Activated T-helper 1 cell treated with anti-CD3 and anti-CD28 coated beads, Interleukin-2, amount 50 U/mL, for 16 hours (primary cell): ENCODE measurements around the gene RTN1.

Experiments used
- DNase-seq, 2 donors: peaks; one replicate each; pipeline ENCODE4 v3.0.0-alpha.2; 2020; ENCODE audit warnings: low read depth in 1 of 2, low spot score in 1 of 2

Gene RTN1, protein sequence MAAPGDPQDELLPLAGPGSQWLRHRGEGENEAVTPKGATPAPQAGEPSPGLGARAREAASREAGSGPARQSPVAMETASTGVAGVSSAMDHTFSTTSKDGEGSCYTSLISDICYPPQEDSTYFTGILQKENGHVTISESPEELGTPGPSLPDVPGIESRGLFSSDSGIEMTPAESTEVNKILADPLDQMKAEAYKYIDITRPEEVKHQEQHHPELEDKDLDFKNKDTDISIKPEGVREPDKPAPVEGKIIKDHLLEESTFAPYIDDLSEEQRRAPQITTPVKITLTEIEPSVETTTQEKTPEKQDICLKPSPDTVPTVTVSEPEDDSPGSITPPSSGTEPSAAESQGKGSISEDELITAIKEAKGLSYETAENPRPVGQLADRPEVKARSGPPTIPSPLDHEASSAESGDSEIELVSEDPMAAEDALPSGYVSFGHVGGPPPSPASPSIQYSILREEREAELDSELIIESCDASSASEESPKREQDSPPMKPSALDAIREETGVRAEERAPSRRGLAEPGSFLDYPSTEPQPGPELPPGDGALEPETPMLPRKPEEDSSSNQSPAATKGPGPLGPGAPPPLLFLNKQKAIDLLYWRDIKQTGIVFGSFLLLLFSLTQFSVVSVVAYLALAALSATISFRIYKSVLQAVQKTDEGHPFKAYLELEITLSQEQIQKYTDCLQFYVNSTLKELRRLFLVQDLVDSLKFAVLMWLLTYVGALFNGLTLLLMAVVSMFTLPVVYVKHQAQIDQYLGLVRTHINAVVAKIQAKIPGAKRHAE

GRCh38 chr14:59870277-59871165 is at the start of gene RTN1:
Gene RTN1, minus strand, starts transcription at chr14:59870776. Its CDS starts 146 bp downstream, at chr14:59870630.
- no peak for DNase-seq

DNA sequence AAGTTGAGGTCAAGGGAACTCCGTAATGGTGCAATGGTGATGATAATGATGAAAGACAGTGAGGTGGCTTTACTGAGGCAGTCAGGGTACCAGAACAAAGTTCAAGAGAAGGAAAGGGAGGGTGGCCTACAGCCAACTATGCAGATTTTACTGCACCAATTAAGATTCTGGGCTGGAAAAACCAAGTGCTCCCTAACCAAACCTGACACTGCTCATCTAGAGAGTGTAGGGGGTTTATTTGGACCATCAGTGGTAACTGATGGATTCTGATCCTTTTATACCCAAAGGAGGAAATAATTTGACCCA is 49.8 kb upstream of the RTN1 start:
- DNase-seq = no peak

GRCh38 chr14:59919570-59920377 is 49.2 kb upstream of the RTN1 start, which contains the start of gene LRRC9:
Gene LRRC9, plus strand, starts transcription at chr14:59920144.
- no peak for DNase-seq

DNA sequence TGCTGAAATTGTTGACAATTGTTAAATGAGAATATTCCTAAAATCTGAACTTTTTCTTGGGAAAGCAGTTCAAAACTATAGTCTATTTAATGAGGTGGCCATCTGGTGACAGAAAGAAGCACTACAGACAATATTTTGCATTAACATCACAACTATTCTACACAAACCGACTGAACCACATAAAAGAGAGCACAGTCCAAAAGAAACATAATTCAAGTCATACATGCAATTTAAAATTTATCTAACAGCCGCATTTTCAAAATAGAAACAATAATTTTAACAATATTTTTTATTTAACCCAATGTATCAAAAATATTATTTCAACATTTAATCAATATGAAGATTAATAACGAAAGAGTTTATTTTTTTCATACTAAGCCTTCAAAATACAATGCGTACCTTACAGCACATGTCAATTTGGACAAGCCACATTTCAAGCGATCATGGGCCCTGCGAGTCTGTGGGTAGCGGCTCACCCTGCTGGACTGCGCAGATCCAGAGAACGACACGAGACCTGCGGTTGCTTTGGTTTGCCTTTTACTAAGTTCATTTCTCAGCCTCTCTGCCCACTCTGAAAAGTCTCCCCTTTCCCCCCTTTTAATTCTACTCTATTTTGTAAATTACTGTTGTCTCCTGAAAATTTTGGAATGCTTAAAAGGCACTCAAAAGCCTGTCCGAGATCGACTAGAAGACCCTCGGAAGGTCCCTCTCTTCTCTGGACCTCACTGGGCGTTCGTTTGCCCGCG is 48.4 kb upstream of the RTN1 start:
- DNase-seq = no peak

DNA sequence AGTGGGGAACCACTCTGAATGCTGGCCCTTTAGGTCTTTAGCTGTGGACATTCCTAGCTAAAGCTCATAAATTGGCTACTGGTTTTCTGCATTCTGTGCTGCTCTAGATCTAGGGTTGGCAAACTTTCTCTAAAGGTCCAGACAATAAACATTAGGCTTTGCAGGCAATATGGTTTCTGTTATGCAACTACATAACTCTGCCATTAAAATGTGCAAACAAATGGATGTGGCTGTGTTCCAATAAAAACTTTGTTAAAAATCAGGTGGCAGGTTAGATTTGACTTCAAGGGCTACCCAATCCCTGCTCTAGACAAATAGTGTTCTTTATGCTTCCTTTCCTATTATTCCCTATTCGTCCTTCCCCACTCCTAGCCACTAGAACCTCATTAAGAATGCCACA is 42.6 kb upstream of the RTN1 start:
- no peak for DNase-seq

DNA sequence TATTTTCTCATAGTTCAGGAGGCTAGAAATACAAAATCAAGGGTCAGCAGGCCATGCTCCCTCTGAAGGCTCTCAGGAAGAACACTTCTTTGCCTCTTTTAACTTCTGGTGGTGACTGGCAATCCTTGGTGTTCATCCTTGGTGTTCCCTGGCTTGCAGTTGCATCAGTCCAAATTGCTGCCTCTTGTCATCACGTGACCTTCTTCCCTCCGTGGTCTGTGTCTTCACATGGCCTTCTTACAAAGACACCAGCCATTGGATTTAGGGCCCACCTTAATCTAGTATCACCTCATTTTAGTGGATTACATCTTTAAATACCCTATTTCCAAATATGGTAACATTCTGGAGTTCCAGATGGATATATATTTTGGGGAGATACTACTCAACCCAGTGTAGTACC is 41.9 kb upstream of the RTN1 start:
- DNase-seq = no peak

DNA sequence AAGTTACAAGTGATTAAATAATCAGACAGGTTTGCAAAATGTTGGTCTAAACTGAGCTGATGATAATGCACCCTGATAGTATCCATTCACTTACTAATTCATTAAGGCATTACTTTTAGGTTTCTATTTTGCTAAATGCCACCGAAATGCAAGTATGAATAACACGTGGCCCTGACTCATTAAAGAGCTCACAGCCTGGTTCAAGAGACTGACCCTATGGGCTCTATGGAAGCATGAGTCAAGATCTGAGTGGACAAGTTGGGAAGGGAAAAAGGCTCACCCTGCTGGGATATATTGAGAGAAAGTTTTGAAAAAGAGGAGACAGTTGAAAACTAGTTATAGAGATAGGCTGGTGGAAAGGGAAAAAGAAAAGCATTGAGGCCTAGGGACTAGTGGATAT is 34.6 kb upstream of the RTN1 start:
- DNase-seq = no peak

DNA sequence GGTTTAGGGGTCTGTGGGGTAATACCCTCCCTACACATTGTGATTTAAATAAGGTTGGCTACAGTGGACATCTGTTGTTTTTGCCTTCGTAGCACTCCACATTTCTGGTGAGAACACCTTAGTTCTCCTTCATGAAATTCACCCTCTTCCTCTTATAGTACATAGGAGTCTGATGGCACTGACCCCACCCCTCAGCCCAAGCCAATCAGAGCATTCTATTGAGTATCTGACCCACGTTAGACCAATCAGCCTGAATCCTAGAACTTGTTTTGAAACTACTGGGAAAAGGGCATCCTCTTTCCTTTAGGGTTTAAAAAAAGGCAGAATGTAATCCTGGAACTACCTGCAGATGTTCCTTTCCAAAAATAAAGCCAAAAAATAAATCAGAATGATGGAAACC is 33.6 kb upstream of the RTN1 start:
- no peak for DNase-seq

DNA sequence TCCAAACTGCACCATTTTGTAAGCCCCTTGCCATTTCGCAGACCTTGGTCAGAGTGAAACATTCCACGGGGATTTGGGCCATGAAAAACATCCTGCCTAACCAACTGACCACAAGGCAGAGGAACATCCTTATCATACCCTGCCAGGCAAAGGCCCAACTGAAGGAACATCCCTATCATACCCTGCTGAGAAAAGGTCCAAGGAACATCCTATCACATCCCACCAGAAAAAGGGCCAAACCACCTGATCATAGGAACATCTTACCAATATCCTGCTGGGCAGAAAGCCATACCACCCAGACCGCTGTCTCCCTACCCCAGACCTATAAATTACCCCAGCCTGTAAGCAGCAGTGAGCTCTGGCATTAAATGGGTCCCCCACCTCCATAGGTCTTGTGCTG is 30.0 kb upstream of the RTN1 start:
- DNase-seq = no peak

DNA sequence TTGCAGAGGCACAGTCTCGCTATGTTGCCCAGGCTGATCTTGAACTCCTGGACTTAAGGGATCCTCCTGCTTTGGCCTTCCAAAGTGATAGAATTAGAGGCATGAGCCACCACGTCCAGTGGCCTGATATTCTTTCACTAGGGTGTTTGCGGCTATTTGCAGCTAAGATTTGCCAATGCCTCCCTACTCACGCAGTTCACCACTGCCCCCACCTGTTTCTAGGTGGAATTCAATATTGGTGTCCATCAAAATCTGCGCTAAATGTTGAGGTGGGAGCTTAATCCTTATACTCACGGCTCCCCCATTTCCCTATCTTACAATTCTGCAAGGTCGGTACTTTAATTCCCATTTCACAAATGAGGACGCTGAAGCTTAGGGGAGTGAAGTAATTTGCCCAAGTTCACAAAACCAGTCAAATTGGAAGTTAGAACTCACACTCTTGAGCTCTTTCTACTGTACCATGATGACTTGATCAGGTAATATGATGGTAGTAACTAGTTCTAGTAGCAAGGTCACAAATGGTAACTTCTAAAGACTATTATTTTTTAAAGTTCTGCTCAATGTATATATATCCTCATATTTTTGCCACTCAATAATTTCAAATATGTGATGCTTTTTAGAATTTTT is 27.3 kb upstream of the RTN1 start:
- DNase-seq = no peak

- DNase-seq = no peak
Measured at GRCh38 chr14:59895721-59896120, 25.1 kb upstream of the RTN1 start.

- no peak for DNase-seq
Measured at GRCh38 chr14:59890676-59891075, 20.1 kb upstream of the RTN1 start.

DNA sequence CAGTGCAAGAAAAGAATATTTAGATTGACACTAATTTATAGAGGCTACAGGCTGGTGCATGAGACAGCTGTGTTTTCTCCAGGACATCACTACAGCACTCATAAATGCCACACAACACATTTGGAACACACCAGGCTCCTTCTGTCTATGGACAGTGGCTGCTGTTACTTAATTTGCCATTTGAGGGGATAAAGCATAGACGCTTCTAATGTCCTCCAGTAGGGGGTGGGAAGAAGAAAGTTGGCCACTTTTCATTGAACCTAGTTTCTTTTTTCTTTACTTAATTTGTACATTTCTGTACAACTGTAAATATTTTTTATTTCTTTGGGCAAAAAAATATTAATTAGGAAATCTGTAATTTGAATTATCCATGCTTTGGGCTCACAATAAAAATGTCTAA is 12.4 kb upstream of the RTN1 start:
- DNase-seq = no peak

- DNase-seq = no peak
Measured at GRCh38 chr14:59871166-59871495, 555 bp upstream of the RTN1 start.

DNA sequence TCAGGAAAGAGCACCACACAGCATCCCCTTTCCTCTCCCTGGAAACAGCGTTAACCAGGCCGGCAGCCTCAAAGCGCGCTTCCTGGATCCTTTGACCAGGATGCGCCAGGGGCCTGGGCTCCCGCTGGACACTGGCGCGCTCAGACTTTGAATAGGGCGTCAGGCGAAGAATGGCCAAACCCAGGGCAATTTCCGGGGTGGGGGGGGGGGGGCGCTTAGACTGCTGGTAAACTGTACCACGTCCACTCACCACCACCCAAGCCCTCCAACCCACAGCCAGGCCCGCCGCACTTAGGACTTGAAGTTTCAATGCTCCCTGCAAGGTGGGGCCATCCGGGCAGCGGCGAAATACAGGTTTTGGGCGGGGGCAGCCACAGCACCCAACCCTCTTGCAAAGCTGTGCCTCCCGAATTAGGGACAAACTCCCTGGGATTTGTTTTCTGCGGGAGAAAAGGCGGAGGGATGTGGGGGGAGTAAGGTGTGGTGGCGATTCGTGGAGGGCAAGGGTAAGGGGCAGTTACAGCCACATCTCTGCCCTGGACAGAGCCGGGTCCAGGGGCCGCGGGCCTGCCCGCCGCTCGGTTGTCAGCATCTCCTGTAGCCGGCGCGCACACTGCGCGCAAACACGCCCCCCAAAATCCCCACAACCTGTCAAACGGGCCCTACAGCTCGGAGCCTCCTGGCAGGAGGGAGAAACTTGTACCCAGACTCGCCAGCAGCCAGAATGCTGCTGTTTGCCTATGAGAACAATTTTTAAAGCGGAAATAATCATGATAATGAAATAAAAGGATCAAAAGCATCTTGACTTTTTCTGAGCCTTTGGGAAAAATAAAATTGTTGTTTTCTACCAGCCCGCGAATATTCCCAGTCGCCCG is 958 bp downstream of the RTN1 start:
- DNase-seq = no peak

DNA sequence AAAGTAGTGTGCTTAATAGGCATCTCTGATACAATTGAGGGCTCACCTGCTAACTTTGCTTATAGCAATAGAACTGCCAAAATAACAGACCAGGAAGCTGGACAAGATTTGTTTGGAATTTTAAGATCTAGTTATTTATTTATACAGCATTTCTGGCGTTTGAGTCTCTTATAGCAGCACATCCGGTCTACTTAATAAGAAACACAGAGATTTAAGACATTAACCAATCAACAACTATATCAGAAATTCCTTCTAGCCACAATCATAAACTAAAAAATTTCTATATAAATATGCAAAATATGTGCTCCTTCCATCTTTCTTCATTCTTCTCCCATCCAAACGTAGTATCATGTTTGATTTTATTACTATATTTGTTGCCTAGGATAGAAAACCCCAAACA is 2.6 kb downstream of the RTN1 start:
- no peak for DNase-seq

GRCh38 chr14:59863806-59864525 is 6.6 kb downstream of the RTN1 start:
- DNase-seq = no peak

DNA sequence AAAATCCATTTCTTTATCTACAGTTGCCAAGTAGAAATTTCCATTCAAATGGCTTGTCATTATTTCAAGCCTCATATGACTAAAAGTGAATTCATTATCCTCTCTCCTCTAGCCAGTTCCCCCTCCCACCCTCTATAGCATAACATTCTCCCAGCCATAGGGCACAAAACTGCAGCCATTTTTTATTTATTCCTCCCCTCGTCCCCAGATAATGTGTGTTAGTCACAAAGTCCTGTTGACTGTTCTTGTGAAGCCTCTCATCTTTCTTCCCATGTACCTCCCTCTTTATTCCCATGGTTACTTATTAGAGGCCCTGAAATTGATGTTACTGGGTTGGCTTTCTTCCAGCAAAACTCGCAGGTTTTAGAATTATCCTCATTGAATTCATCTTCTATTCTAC is 13.2 kb downstream of the RTN1 start:
- no peak for DNase-seq
